GM21825 (cell line): ENCODE measurements around the gene IFIT5.
A peak's percentile ranks its signal among the peaks of the same experiment; 100 is the strongest.
"Not testable (repeated sequence)": the region's sequence is repeated elsewhere in the genome, so short reads cannot be mapped to it uniquely, and the experiment has no call there.

Experiments
- ATAC-seq: cut with Tn5 transposase; IDR thresholded peaks from one replicate; pipeline ENCODE4 v1.9.1; 2021; ENCODE audit warnings: mild to moderate bottlenecking, moderate library complexity; ENCODE audit not compliant: unreplicated experiment

The IFIT5 gene

GRCh38 chr10:89391907-89392756 is 22.2 kb upstream of the IFIT5 start, which contains the start of gene IFIT1:
TSS of gene IFIT1 (plus strand) at chr10:89392623. CDS start at chr10:89392713, 90 bp downstream.
- ATAC-seq, result peak; percentile 81

- peak; percentile 26 for ATAC-seq
Measured at GRCh38 chr10:89392974-89393373, 21.4 kb upstream of the IFIT5 start.

GRCh38 chr10:89393898-89394297 is 20.5 kb upstream of the IFIT5 start:
- no peak for ATAC-seq

GRCh38 chr10:89395141-89395540 is 19.2 kb upstream of the IFIT5 start:
- no peak for ATAC-seq

- ATAC-seq, result no peak
Measured at GRCh38 chr10:89398003-89398749, 16.2 kb upstream of the IFIT5 start.

GRCh38 chr10:89399956-89400355 is 14.4 kb upstream of the IFIT5 start:
- ATAC-seq, result no peak

GRCh38 chr10:89403043-89403442 is 11.3 kb upstream of the IFIT5 start:
- no peak for ATAC-seq

- ATAC-seq, result no peak
Measured at GRCh38 chr10:89404104-89405047, 10.0 kb upstream of the IFIT5 start.

- ATAC-seq, result not testable (repeated sequence)
Measured at GRCh38 chr10:89406178-89406577, 8.2 kb upstream of the IFIT5 start.

GRCh38 chr10:89407792-89408191 is 6.6 kb upstream of the IFIT5 start:
- ATAC-seq, result not testable (repeated sequence)

- ATAC-seq, result not testable (repeated sequence)
Measured at GRCh38 chr10:89409282-89409681, 5.1 kb upstream of the IFIT5 start.

GRCh38 chr10:89410551-89410950 is 3.8 kb upstream of the IFIT5 start:
- ATAC-seq, result not testable (repeated sequence)

GRCh38 chr10:89411135-89411534 is 3.2 kb upstream of the IFIT5 start:
- ATAC-seq, result not testable (repeated sequence)

GRCh38 chr10:89412276-89412675 is 2.1 kb upstream of the IFIT5 start:
- ATAC-seq, result not testable (repeated sequence)

GRCh38 chr10:89413398-89413912 is 913 bp upstream of the IFIT5 start:
- ATAC-seq, result no peak

GRCh38 chr10:89414879-89415821 is 782 bp downstream of the IFIT5 start:
- peak; percentile 37 for ATAC-seq

- no peak for ATAC-seq
Measured at GRCh38 chr10:89416465-89416864, 2.1 kb downstream of the IFIT5 start.

- no peak for ATAC-seq
Measured at GRCh38 chr10:89419548-89419947, 5.2 kb downstream of the IFIT5 start.

- no peak for ATAC-seq
Measured at GRCh38 chr10:89421018-89421476, 6.7 kb downstream of the IFIT5 start.
